Sigmoid colon (tissue), 7 donors: Measurements from ENCODE around the gene SAA1. TPM values are rescaled to one million over a fixed set of nuclear protein-coding genes. Genes with fewer than 3 reads are reported as not detected.
"Not testable (repeated sequence)": the region's sequence is repeated elsewhere in the genome, so short reads cannot be mapped to it uniquely, and the experiment has no call there.

Experiments used
- DNase-seq: peaks from one replicate; pipeline ENCODE4 v3.0.0-alpha.2; 2019
- H3K27ac ChIP-seq, 4 donors: fragments of 200-600 bp; sonication (generic); one replicate each; pipeline ENCODE4 v1.5.1; 2016 to 2019; ENCODE audit warnings: mild to moderate bottlenecking in 1 of 4
- H3K27me3 ChIP-seq, 3 donors: fragments of 200-600 bp; sonication (generic); one replicate each; pipeline ENCODE4 v1.5.1; 2019; ENCODE audit warnings: mild to moderate bottlenecking in 1 of 3
- H3K36me3 ChIP-seq, 4 donors: fragments of 200-600 bp; sonication (generic); one replicate each; pipeline ENCODE4 v1.5.1; 2016 to 2019
- H3K4me1 ChIP-seq, 4 donors: fragments of 200-600 bp; sonication (generic); one replicate each; pipeline ENCODE4 v1.5.1; 2017 to 2019
- H3K4me3 ChIP-seq, 4 donors: fragments of 200-600 bp; sonication (generic); one replicate each; pipeline ENCODE4 v1.5.1; 2017 to 2019; ENCODE audit warnings: mild to moderate bottlenecking in 2 of 4, moderate library complexity in 1 of 4
- H3K9me3 ChIP-seq, 4 donors: fragments of 200-600 bp in 3 of 4; sonication (generic) in 3 of 4; one replicate each; pipeline versions ENCODE4 v1.5.1 to v1.6.1; 2013 to 2019
- CTCF ChIP-seq, 4 experiments: fragments of 450-650 bp in 3 of 4; fragments of 200-600 bp in 1 of 4; IDR thresholded peaks; one replicate each; pipeline ENCODE4 v1.5.1; 2016 to 2019; ENCODE audit warnings: antibody characterized with exemption in 4 of 4, mild to moderate bottlenecking in 3 of 4, moderate library complexity in 2 of 4
- EP300 ChIP-seq, 4 donors: sonication (generic); formaldehyde crosslinking; IDR thresholded peaks; one replicate each; pipeline ENCODE4 v1.6.1; 2017; ENCODE audit warnings: antibody characterized with exemption in 4 of 4
- POLR2A ChIP-seq, 2 donors: fragments of 450-650 bp; IDR thresholded peaks; one replicate each; pipeline ENCODE4 v1.6.1; 2016; ENCODE audit warnings: antibody characterized with exemption in 2 of 2, mild to moderate bottlenecking in 2 of 2, moderate library complexity in 2 of 2
- POLR2AphosphoS5 ChIP-seq, 4 donors: sonication (generic); formaldehyde crosslinking; IDR thresholded peaks; one replicate each; pipeline ENCODE4 v1.6.1; 2017; ENCODE audit warnings: antibody characterized with exemption in 4 of 4
- WGBS, 2 donors: extraction: QIAGEN DNeasy Blood & Tissue Kit; methylation state at CpG; one replicate each; pipeline ENCODE4 v1.1.7; 2013; 5-methylcytosine and 5-hydroxymethylcytosine counted together
- intact Hi-C: fragments of 100-400 bp; cut with DNase I; formaldehyde crosslinking; loops from one replicate; pipeline ENCODE4 v1.15.1; 2023
- polyA plus RNA-seq, 3 donors: library from polyadenylated mRNA; stranded (reverse); fragments of 200-250 nt; gene quantifications; one replicate each; pipeline ENCODE4 v1.2.3, GENCODE V29; 2013
- total RNA-seq, 4 donors: library from RNA; depleted of rRNA; stranded (reverse); fragments of >200 nt; gene quantifications; one replicate each; pipeline ENCODE4 v1.1.0, GENCODE V29; 2016
- donor health status: healthy with polysubstance abuse.
- donor health status: Bipolar disorder and iron deficiency.
- donor health status: healthy.

The SAA1 gene
- total and polyA plus RNA-seq, 7 donors: 1.6 to 250 (median 8.5) TPM; not detected in 1

GRCh38 chr11:18253778-18254338 is 12.2 kb upstream of the SAA1 start:
- DNase-seq: no peak
- H3K36me3 ChIP-seq: no peaks in the 10 kb centered on the region
- no peaks in the 10 kb centered on the region for H3K9me3 ChIP-seq
- WGBS, 2 donors: 84 to 90% methylated on average over 11 of the region's 11 CpGs
- TF ChIP-seq POLR2AphosphoS5 (IDR thresholded peaks at IDR 0.05): no peak
- TF ChIP-seq CTCF (IDR thresholded peaks at IDR 0.05): no peak
- TF ChIP-seq EP300 (IDR thresholded peaks at IDR 0.05): no peak
- no peak for TF ChIP-seq POLR2A (IDR thresholded peaks at IDR 0.05)
- no peaks in the 10 kb centered on the region for H3K4me1 ChIP-seq
- H3K27ac ChIP-seq: no peak overlapping the region
- intact Hi-C loops: no loop called here
- no peak overlapping the region for H3K4me3 ChIP-seq
- no peaks in the 10 kb centered on the region for H3K27me3 ChIP-seq

- TF ChIP-seq CTCF (IDR thresholded peaks at IDR 0.05): no peak
- TF ChIP-seq EP300 (IDR thresholded peaks at IDR 0.05): no peak
- TF ChIP-seq POLR2A (IDR thresholded peaks at IDR 0.05): no peak
- no peak for TF ChIP-seq POLR2AphosphoS5 (IDR thresholded peaks at IDR 0.05)
- WGBS, 2 donors: 72 to 85% methylated on average over 2 of the region's 2 CpGs
- H3K27me3 ChIP-seq: no peaks in the 10 kb centered on the region
- H3K9me3 ChIP-seq: no peaks in the 10 kb centered on the region
- H3K4me1 ChIP-seq: no peaks in the 10 kb centered on the region
- intact Hi-C loops: no loop called here
- no peak for DNase-seq
- H3K27ac ChIP-seq: no peak overlapping the region
- H3K4me3 ChIP-seq: no peak overlapping the region
- no peaks in the 10 kb centered on the region for H3K36me3 ChIP-seq
Observed at GRCh38 chr11:18254781-18255361, 11.2 kb upstream of the SAA1 start.

DNA sequence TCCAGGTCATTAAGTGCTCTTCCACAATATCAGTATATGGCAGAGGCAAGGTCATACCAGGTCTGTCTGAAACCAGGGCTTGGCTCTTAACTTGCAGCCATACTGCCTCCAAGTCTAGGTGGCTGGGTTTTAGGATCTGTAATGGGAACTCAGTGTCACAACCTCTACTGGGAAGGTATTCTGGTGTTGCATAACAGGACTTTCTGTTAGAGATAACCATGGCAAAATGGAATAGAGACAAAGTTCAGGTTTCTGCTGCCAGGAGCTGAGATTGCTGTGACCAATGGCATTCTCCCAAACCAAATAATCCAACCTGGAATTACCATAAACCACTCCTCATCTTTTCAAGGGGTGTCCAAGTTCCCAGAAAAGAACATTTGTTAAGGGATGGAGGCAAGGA is 6.8 kb upstream of the SAA1 start:
- no peaks in the 10 kb centered on the region for H3K36me3 ChIP-seq
- no peak for DNase-seq
- H3K9me3 ChIP-seq: no peaks in the 10 kb centered on the region
- TF ChIP-seq EP300 (IDR thresholded peaks at IDR 0.05): no peak
- no peak for TF ChIP-seq POLR2AphosphoS5 (IDR thresholded peaks at IDR 0.05)
- no peak for TF ChIP-seq CTCF (IDR thresholded peaks at IDR 0.05)
- TF ChIP-seq POLR2A (IDR thresholded peaks at IDR 0.05): no peak
- intact Hi-C loops: no loop called here
- H3K4me1 ChIP-seq: no peaks in the 10 kb centered on the region
- no peak overlapping the region for H3K27ac ChIP-seq
- no peaks in the 10 kb centered on the region for H3K27me3 ChIP-seq
- H3K4me3 ChIP-seq: no peak overlapping the region

- no peaks in the 10 kb centered on the region for H3K4me1 ChIP-seq
- intact Hi-C loops: no loop called here
- TF ChIP-seq POLR2A (IDR thresholded peaks at IDR 0.05): no peak
- no peak for TF ChIP-seq CTCF (IDR thresholded peaks at IDR 0.05)
- no peak for TF ChIP-seq POLR2AphosphoS5 (IDR thresholded peaks at IDR 0.05)
- WGBS, 2 donors: 95 to 97% methylated on average over 14 of the region's 14 CpGs
- no peaks in the 10 kb centered on the region for H3K9me3 ChIP-seq
- H3K36me3 ChIP-seq: no peaks in the 10 kb centered on the region
- no peak for DNase-seq
- no peaks in the 10 kb centered on the region for H3K27me3 ChIP-seq
- no peak overlapping the region for H3K4me3 ChIP-seq
- no peak overlapping the region for H3K27ac ChIP-seq
Observed at GRCh38 chr11:18261721-18262120, 4.3 kb upstream of the SAA1 start.

- DNase-seq, H3K9me3 ChIP-seq, H3K27ac ChIP-seq, H3K27me3 ChIP-seq, intact Hi-C loops, H3K4me1 ChIP-seq, H3K36me3 ChIP-seq, H3K4me3 ChIP-seq: not testable (repeated sequence)
- 69 to 81% methylated on average over 8 of the region's 8 CpGs for WGBS, 2 donors
Observed at GRCh38 chr11:18262681-18263350, 3.2 kb upstream of the SAA1 start.
